Mesenchymal stem cell (in vitro differentiated cells and primary cell): ENCODE data around the gene PLEKHG7.

Experiments
- DNase-seq: peaks from one replicate; pipeline ENCODE4 v3.0.0-alpha.2; 2013
- H2AFZ ChIP-seq: one replicate; pipeline ENCODE4 v1.6.1; 2013; ENCODE audit warnings: low read depth, mild to moderate bottlenecking, control low read depth, inconsistent platforms, low read length, moderate library complexity
- H2AK5ac ChIP-seq: 2 replicates; pipeline ENCODE4 v1.6.1; 2013; ENCODE audit warnings: low read length, moderate library complexity, mild to moderate bottlenecking, inconsistent platforms; ENCODE audit not compliant: severe bottlenecking
- H2BK120ac ChIP-seq: one replicate; pipeline ENCODE4 v1.6.1; 2013; ENCODE audit warnings: low read depth, mild to moderate bottlenecking, inconsistent platforms, low read length, moderate library complexity
- H2BK12ac ChIP-seq, 2 experiments: one replicate each; pipeline ENCODE4 v1.6.1; 2013; ENCODE audit warnings: inconsistent platforms in 2 of 2, low read length in 2 of 2, mild to moderate bottlenecking in 2 of 2, moderate library complexity in 2 of 2, control low read depth in 1 of 2
- H2BK15ac ChIP-seq: one replicate; pipeline ENCODE4 v1.6.1; 2013; ENCODE audit warnings: mild to moderate bottlenecking, low read depth, inconsistent platforms; ENCODE audit not compliant: poor library complexity, severe bottlenecking
- H2BK5ac ChIP-seq: 2 replicates; pipeline ENCODE4 v1.6.1; 2013; ENCODE audit warnings: low read depth, mild to moderate bottlenecking, low read length, control low read depth, inconsistent platforms; ENCODE audit not compliant: poor library complexity, severe bottlenecking
- H3K14ac ChIP-seq, 2 experiments: one replicate each; pipeline ENCODE4 v1.6.1; 2013; ENCODE audit warnings: inconsistent platforms in 2 of 2, low read length in 2 of 2, control low read depth in 1 of 2, mild to moderate bottlenecking in 1 of 2, moderate library complexity in 1 of 2
- H3K18ac ChIP-seq, 2 experiments: one replicate each; pipeline ENCODE4 v1.6.1; 2013; ENCODE audit warnings: inconsistent platforms in 2 of 2, low read length in 2 of 2, control low read depth in 1 of 2, low read depth in 1 of 2, mild to moderate bottlenecking in 1 of 2
- H3K23ac ChIP-seq, 2 experiments: one replicate each; pipeline ENCODE4 v1.6.1; 2013; ENCODE audit warnings: inconsistent platforms in 2 of 2, low read length in 2 of 2, mild to moderate bottlenecking in 2 of 2, moderate library complexity in 2 of 2, control low read depth in 1 of 2
- H3K27ac ChIP-seq: 2 replicates; pipeline ENCODE4 v1.5.1; 2013; ENCODE audit warnings: mild to moderate bottlenecking, moderate library complexity, low read length, control low read depth, inconsistent platforms; ENCODE audit not compliant: poor library complexity, severe bottlenecking
- H3K27me3 ChIP-seq, 2 experiments: 2 replicates each; pipeline versions ENCODE4 v1.6.1 to v1.7.0; 2013; ENCODE audit warnings: low read length in 2 of 2, mild to moderate bottlenecking in 2 of 2, moderate library complexity in 2 of 2, control low read depth in 1 of 2, inconsistent platforms in 1 of 2; ENCODE audit not compliant: control insufficient read depth in 1 of 2, insufficient read depth in 1 of 2
- H3K36me3 ChIP-seq, 2 experiments: 2 replicates each; pipeline versions ENCODE4 v1.6.1 to v1.7.0; 2013; ENCODE audit warnings: low read length in 2 of 2, control low read depth in 1 of 2, inconsistent platforms in 1 of 2, low read depth in 1 of 2, mild to moderate bottlenecking in 1 of 2; ENCODE audit not compliant: insufficient read depth in 2 of 2, control insufficient read depth in 1 of 2
- H3K4ac ChIP-seq, 2 experiments: one replicate each; pipeline ENCODE4 v1.6.1; 2013; ENCODE audit warnings: inconsistent platforms in 2 of 2, low read length in 2 of 2, mild to moderate bottlenecking in 2 of 2, moderate library complexity in 2 of 2, control low read depth in 1 of 2, low read depth in 1 of 2
- H3K4me1 ChIP-seq: 2 replicates; pipeline ENCODE4 v1.6.1; 2013; ENCODE audit warnings: low read depth, low read length, control low read depth; ENCODE audit not compliant: control insufficient read depth, insufficient read depth
- H3K4me2 ChIP-seq: 2 replicates; pipeline ENCODE4 v1.6.1; 2013; ENCODE audit warnings: low read length, mild to moderate bottlenecking, inconsistent platforms; ENCODE audit not compliant: poor library complexity, severe bottlenecking
- H3K4me3 ChIP-seq, 2 experiments: 2 replicates each; pipeline versions ENCODE4 v1.5.1 to v1.7.0; 2013; ENCODE audit warnings: low read length in 2 of 2, mild to moderate bottlenecking in 2 of 2, control low read depth in 1 of 2, low read depth in 1 of 2; ENCODE audit not compliant: insufficient read depth in 1 of 2
- H3K79me1 ChIP-seq: replicated peaks from 2 replicates; pipeline ENCODE4 v1.6.1; 2013; ENCODE audit warnings: mild to moderate bottlenecking, control low read depth, low read length, inconsistent platforms; ENCODE audit not compliant: poor library complexity, severe bottlenecking
- H3K9ac ChIP-seq: 2 replicates; pipeline ENCODE4 v1.7.0; 2013; ENCODE audit warnings: mild to moderate bottlenecking, low read length, moderate library complexity
- H3K9me3 ChIP-seq: 2 replicates; pipeline ENCODE4 v1.7.0; 2013; ENCODE audit warnings: mild to moderate bottlenecking, low read length; ENCODE audit not compliant: control insufficient read depth
- H4K8ac ChIP-seq: one replicate; pipeline ENCODE4 v1.6.1; 2013; ENCODE audit warnings: inconsistent platforms, mild to moderate bottlenecking, low read length, moderate library complexity
- H4K91ac ChIP-seq: one replicate; pipeline ENCODE4 v1.6.1; 2013; ENCODE audit warnings: mild to moderate bottlenecking, low read length, inconsistent platforms
- WGBS: methylation state at CpG from one replicate; pipeline ENCODE4 v1.1.7; 2013; ENCODE audit warnings: mixed read lengths; 5-methylcytosine and 5-hydroxymethylcytosine counted together

The PLEKHG7 gene

DNA sequence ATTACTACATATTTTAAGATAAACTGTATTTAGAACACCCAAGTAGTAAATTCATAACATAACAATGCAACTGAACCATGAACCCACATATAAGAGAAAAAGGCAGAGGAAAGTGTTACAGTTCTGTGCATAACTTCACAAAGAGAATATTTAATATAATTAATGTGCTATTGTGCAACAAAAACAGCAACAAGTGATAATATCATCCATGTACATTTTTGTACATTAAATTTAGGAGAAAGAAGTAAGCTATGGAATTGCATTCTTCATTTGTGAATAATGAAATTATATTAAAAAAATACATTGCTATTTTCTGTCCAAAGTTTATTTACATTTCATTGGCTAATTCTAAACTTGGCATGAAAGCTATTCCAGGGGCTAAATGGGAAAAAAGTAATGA lies 72.6 kb downstream of the PLEKHG7 start:
- no peak overlapping the region for H2BK120ac ChIP-seq
- H2AFZ ChIP-seq: no peak overlapping the region
- no peak overlapping the region for H3K27ac ChIP-seq
- H2BK12ac ChIP-seq: no peak overlapping the region
- DNase-seq: no peak
- H3K14ac ChIP-seq: no peak overlapping the region
- no peaks in the 10 kb centered on the region for H3K4me1 ChIP-seq
- H4K8ac ChIP-seq: no peak overlapping the region
- no peaks in the 10 kb centered on the region for H3K27me3 ChIP-seq
- H3K79me1 ChIP-seq: no peaks in the 10 kb centered on the region
- H3K4me2 ChIP-seq: no peak overlapping the region
- no peak overlapping the region for H3K9ac ChIP-seq
- H3K9me3 ChIP-seq: no peaks in the 10 kb centered on the region
- H2AK5ac ChIP-seq: no peak overlapping the region
- no peak overlapping the region for H2BK15ac ChIP-seq
- no peak overlapping the region for H2BK5ac ChIP-seq
- H3K4me3 ChIP-seq: no peak overlapping the region
- no peak overlapping the region for H3K18ac ChIP-seq
- no peak overlapping the region for H3K4ac ChIP-seq
- H3K36me3 ChIP-seq: peaks cover 0 to 81% of the 10 kb centered on the region in 2 experiments
- no peak overlapping the region for H3K23ac ChIP-seq
- no peak overlapping the region for H4K91ac ChIP-seq

DNA sequence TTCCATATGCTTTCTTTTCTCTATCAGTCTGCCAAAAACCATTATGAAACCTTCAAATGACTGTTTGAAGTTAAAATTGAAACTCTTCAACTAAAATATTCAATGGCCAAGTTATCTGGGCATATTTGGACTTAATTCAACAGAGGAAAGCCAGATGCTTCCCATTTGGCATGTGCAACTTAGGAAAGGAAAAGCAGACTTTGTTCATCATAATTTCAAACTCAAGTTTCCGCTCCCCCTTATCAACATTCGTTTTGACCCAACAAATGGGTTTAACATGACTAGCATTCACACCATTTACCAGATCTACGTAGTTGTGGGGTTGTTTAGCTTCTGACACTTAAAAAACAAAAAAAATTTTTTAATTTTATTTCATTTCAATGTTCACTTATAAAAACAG lies 75.7 kb downstream of the PLEKHG7 start:
- Histone ChIP-seq H4K91ac (no peak overlapping the region), H3K9me3 (no peaks in the 10 kb centered on the region), H2AK5ac (no peak overlapping the region), H2AFZ (no peak overlapping the region), H3K14ac (no peak overlapping the region), H3K79me1 (peaks cover 2% of the 10 kb centered on the region), H2BK5ac (no peak overlapping the region), H3K4me1 (no peaks in the 10 kb centered on the region), H4K8ac (no peak overlapping the region), H2BK15ac (no peak overlapping the region), H3K4me2 (no peak overlapping the region), H3K27ac (no peak overlapping the region), H2BK120ac (no peak overlapping the region), H3K23ac (no peak overlapping the region), H3K9ac (no peak overlapping the region), H3K18ac (no peak overlapping the region), H3K36me3 (peaks cover 0 to 87% of the 10 kb centered on the region in 2 experiments), H3K4ac (no peak overlapping the region), H2BK12ac (no peak overlapping the region), H3K27me3 (no peaks in the 10 kb centered on the region), H3K4me3 (no peak overlapping the region)
- no peak for DNase-seq
- 100% methylated on average over 1 of the region's 3 CpGs for WGBS

DNA sequence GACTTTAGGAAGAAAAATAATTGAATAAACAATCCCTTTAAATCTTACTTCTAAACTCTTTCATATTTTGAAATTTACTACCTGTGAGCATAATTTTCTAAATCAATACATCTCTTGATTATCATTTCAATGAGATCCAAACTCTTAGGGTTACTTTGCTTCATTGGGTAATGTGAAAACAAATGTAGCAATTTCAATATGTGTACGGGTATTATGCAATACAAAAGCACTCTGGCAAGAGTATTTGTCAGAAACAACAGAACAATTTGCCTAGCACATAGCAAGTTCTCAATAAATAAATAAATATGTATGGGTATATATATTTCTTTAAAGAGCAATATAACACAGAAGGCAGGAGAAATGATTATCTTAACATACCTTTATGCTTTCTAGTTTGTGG lies 77.1 kb downstream of the PLEKHG7 start:
- Histone ChIP-seq H3K4me1 (no peaks in the 10 kb centered on the region), H4K91ac (no peak overlapping the region), H3K27me3 (no peaks in the 10 kb centered on the region), H3K4me2 (no peak overlapping the region), H3K18ac (no peak overlapping the region), H2AK5ac (no peak overlapping the region), H2BK120ac (no peak overlapping the region), H2BK15ac (no peak overlapping the region), H3K27ac (no peak overlapping the region), H2AFZ (no peak overlapping the region), H2BK5ac (no peak overlapping the region), H3K9ac (no peak overlapping the region), H3K79me1 (peaks cover 2% of the 10 kb centered on the region), H3K9me3 (no peaks in the 10 kb centered on the region), H3K14ac (no peak overlapping the region), H4K8ac (no peak overlapping the region), H3K4me3 (no peak overlapping the region), H3K36me3 (peaks cover 0 to 93% of the 10 kb centered on the region in 2 experiments), H2BK12ac (no peak overlapping the region), H3K4ac (no peak overlapping the region), H3K23ac (no peak overlapping the region)
- whole genome bisulfite sequencing: no CpG with 5 or more reads among the region's 1 CpG
- DNase-seq: peak; percentile 29

DNA sequence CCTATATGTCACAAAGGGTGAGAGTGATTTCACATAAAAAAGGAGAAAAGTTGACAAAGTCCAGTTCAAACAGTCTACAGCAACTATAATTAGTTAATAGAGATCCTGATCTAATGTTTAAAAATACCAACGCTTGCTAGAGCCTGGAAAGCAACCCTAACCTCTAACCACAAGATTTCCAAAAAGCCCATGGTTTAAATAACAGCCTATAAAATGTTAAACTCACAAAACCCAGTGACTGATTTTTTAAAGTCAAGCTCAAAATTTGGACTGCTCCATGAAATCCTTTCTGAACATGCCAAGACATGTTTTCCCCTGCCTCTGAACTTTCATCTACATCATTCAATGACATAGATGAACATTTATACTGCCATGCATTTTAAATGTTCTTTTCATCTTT lies 81.6 kb downstream of the PLEKHG7 start:
- Histone ChIP-seq H3K23ac (no peak overlapping the region), H3K27ac (peak overlapping the region; percentile 72), H4K8ac (no peak overlapping the region), H3K9me3 (no peaks in the 10 kb centered on the region), H3K14ac (no peak overlapping the region), H4K91ac (no peak overlapping the region), H2BK15ac (no peak overlapping the region), H3K4ac (no peak overlapping the region), H2BK120ac (no peak overlapping the region), H3K79me1 (peaks cover 2% of the 10 kb centered on the region), H2BK12ac (no peak overlapping the region), H3K9ac (peak overlapping the region; percentile 78), H2BK5ac (no peak overlapping the region), H3K4me3 (no peak overlapping the region), H3K4me2 (no peak overlapping the region), H3K4me1 (no peaks in the 10 kb centered on the region), H3K27me3 (no peaks in the 10 kb centered on the region), H3K36me3 (peaks cover 0 to 75% of the 10 kb centered on the region in 2 experiments), H3K18ac (no peak overlapping the region), H2AFZ (no peak overlapping the region), H2AK5ac (no peak overlapping the region)
- DNase-seq: peak; percentile 57
- 40% methylated on average over 1 of the region's 1 CpG for WGBS
